SU-DHL-6 (cell line): ENCODE data around the gene ANKRD31.

Experiments
- EZH2phosphoT487 ChIP-seq: fragments of 200-600 bp; sonication (generic), shearing (Covaris generic); conservative IDR thresholded peaks from 2 replicates; pipeline ENCODE4 v1.6.1; 2018; ENCODE audit warnings: mild to moderate bottlenecking, antibody characterized with exemption, low read length, moderate library complexity, mixed read lengths
- TF ChIP-seq, protein P1 (sequence below): fragments of 200-600 bp; sonication (generic); IDR thresholded peaks from one replicate; pipeline ENCODE4 v1.5.1; 2017; ENCODE audit warnings: antibody characterized with exemption, mild to moderate bottlenecking, low read length, moderate library complexity; ENCODE audit not compliant: insufficient read depth, poor library complexity, severe bottlenecking

DNA sequence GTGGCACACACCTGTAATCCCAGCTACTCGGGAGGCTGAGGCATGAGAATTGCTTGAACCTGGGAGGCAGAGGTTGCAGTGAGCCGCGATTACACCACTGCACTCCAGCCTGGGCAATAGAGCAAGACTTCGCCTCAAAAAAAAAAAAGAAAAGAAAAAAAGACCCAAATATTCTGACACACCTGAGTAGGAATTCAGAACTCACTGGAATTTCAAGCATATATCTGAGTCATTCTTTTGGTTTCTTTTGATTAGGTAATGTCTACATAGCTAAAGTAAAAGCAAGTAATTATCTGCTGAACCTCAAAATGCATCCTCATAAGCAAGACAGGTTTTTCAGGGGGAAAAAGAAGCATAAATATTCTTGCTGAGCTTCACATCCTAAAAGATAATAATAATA lies 35.9 kb downstream of the ANKRD31 start:
- TF ChIP-seq, protein P1, sequence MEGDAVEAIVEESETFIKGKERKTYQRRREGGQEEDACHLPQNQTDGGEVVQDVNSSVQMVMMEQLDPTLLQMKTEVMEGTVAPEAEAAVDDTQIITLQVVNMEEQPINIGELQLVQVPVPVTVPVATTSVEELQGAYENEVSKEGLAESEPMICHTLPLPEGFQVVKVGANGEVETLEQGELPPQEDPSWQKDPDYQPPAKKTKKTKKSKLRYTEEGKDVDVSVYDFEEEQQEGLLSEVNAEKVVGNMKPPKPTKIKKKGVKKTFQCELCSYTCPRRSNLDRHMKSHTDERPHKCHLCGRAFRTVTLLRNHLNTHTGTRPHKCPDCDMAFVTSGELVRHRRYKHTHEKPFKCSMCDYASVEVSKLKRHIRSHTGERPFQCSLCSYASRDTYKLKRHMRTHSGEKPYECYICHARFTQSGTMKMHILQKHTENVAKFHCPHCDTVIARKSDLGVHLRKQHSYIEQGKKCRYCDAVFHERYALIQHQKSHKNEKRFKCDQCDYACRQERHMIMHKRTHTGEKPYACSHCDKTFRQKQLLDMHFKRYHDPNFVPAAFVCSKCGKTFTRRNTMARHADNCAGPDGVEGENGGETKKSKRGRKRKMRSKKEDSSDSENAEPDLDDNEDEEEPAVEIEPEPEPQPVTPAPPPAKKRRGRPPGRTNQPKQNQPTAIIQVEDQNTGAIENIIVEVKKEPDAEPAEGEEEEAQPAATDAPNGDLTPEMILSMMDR = no peak
- no peak for TF ChIP-seq EZH2phosphoT487
